ENCODE results near the gene KRTAP10-3. TPM values are rescaled to one million over a fixed set of nuclear protein-coding genes. Genes with fewer than 3 reads are reported as not detected.
"Not testable (repeated sequence)": the region's sequence is repeated elsewhere in the genome, so short reads cannot be mapped to it uniquely, and the experiment has no call there.

Gene KRTAP10-3
- polyA plus RNA-seq, 2 donors: not detected

DNA sequence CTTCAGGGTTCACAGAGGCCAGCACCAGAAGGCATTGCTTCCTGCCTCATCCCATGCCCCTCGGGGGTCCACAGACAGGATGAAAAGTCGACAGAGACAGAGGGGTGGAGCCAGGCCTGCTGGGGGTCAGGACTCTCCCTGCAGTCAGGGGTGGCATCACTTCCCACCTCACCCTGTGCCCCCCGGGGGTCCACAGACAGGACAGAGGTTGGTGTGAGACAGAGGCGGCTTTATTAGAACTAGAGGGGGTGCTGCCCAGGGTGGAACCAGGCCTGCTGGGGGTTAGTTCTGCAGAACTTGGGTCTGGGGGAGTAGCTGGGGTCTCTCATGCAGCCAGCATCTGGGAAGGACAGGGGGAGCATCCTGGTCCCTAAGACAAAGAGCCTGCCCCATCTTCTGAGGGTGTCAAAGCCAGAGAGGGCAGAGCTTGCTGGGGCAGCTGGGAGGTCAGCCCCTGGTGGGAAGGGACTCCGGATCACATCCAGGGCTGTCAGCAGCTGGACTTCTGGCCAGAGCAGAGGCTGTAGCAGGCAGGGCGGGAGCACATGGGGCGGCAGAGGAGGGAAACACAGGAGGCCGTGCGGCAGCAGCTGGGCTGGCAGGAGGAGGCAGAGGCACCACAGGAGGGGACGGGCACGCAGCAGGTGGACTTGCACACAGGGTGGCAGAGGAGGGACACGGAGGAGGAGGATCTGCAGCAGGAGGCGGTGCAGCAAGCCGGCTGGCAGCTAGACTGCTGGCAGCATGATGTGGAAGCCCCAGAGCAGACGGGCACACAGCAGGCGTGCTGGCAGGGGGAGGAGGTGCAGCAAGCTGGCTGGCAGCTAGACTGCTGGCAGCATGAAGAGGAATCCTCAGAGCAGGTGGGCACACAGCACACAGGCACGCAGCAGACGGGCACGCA is 32.6 kb upstream of the KRTAP10-3 start:
- not testable (repeated sequence) for H3K27ac ChIP-seq (ENCODE audit: low read depth in 2 of 2, low read length in 1 of 2); H3K4me1 ChIP-seq (ENCODE audit: control insufficient read depth in 2 of 2, insufficient read depth in 2 of 2, low read length in 1 of 2); H3K4me3 ChIP-seq (ENCODE audit: low read depth in 1 of 2, low read length in 2 of 2); H3K27me3 ChIP-seq (ENCODE audit: control insufficient read depth in 1 of 2, insufficient read depth in 2 of 2, low read length in 2 of 2); H3K36me3 ChIP-seq (ENCODE audit: control insufficient read depth in 2 of 2, insufficient read depth in 2 of 2, low read length in 1 of 2); H3K9me3 ChIP-seq (ENCODE audit: control insufficient read depth in 2 of 2, insufficient read depth in 1 of 2, low read depth in 1 of 2, low read length in 1 of 2)
- WGBS, 2 donors: 46 to 50% methylated on average over 17 to 18 of the region's 19 CpGs

DNA sequence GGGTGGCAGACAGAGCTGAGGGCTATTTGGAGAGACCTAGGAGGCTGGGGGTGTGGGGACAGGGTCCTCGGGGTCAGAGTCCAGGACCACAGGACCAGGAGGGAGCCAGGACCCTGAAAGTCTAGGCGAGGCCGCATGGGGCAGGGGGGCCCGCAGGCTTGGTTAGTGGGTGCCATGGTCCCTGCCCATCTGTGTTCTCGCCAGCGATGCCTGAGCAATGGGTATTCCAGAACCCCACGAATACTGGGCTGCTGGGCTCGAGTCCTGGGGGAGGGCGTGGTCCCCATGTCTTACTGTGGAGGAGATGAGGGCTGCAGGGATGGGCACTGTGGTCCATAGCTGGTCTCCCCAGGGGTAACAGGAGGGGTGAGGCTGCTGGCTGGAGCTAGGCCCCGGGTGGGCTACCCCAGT is 31.7 kb upstream of the KRTAP10-3 start:
- peaks cover 0 to 4% of the 10 kb centered on the region in 2 donors for H3K9me3 ChIP-seq (ENCODE audit: control insufficient read depth in 2 of 2, insufficient read depth in 1 of 2, low read depth in 1 of 2, low read length in 1 of 2)
- no peak overlapping the region for H3K27ac ChIP-seq (ENCODE audit: low read depth in 2 of 2, low read length in 1 of 2)
- WGBS, 2 donors: 74 to 79% methylated on average over 10 of the region's 10 CpGs
- H3K4me3 ChIP-seq (ENCODE audit: low read depth in 1 of 2, low read length in 2 of 2): no peak overlapping the region
- peaks cover 0 to 9% of the 10 kb centered on the region in 2 donors for H3K4me1 ChIP-seq (ENCODE audit: control insufficient read depth in 2 of 2, insufficient read depth in 2 of 2, low read length in 1 of 2)
- peaks cover 0 to 2% of the 10 kb centered on the region in 2 donors for H3K27me3 ChIP-seq (ENCODE audit: control insufficient read depth in 1 of 2, insufficient read depth in 2 of 2, low read length in 2 of 2)
- no peaks in the 10 kb centered on the region for H3K36me3 ChIP-seq (ENCODE audit: control insufficient read depth in 2 of 2, insufficient read depth in 2 of 2, low read length in 1 of 2)

DNA sequence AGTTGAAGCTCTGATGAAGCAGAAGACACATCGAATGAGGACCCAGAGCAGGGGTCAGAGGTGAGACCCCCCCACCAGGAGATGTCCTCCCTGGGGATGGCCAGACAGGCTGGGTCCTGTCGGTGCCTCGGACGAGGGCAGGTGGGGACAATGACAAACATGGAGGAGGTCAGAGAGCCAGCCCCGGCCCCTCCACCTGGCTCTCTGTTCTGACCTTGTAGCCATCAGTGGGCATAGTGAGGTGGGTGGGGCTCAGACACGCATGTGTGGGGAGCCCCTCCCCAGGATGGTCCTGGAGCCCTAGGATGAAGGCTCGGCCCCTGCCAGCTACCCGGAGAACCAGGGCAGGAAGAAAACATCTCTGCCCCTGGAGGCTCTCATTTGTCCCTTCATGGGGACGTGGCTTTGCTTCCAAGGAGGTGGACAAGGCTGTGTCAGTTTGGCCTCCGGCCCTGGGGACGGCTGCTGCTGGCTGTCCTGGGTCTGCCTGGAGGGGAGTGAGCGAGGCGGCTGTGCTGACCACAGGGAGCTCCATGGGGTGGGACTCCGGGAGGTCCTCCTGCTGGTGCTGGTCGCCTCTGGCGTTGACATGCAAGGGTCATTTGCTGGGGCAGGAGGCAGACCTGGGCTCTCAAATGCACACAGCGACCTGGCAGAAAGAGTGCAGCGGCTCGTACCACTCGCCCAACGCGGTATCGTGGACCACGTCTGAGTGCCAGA is 31.2 kb upstream of the KRTAP10-3 start:
- Histone ChIP-seq H3K9me3 (ENCODE audit: control insufficient read depth in 2 of 2, insufficient read depth in 1 of 2, low read depth in 1 of 2, low read length in 1 of 2) (peaks cover 0 to 5% of the 10 kb centered on the region in 2 donors), H3K36me3 (ENCODE audit: control insufficient read depth in 2 of 2, insufficient read depth in 2 of 2, low read length in 1 of 2) (no peaks in the 10 kb centered on the region), H3K4me1 (ENCODE audit: control insufficient read depth in 2 of 2, insufficient read depth in 2 of 2, low read length in 1 of 2) (peaks cover 0 to 9% of the 10 kb centered on the region in 2 donors), H3K4me3 (ENCODE audit: low read depth in 1 of 2, low read length in 2 of 2) (no peak overlapping the region), H3K27me3 (ENCODE audit: control insufficient read depth in 1 of 2, insufficient read depth in 2 of 2, low read length in 2 of 2) (peaks cover 0 to 6% of the 10 kb centered on the region in 2 donors), H3K27ac (ENCODE audit: low read depth in 2 of 2, low read length in 1 of 2) (no peak overlapping the region)
- WGBS, 2 donors: 77 to 80% methylated on average over 24 of the region's 24 CpGs

DNA sequence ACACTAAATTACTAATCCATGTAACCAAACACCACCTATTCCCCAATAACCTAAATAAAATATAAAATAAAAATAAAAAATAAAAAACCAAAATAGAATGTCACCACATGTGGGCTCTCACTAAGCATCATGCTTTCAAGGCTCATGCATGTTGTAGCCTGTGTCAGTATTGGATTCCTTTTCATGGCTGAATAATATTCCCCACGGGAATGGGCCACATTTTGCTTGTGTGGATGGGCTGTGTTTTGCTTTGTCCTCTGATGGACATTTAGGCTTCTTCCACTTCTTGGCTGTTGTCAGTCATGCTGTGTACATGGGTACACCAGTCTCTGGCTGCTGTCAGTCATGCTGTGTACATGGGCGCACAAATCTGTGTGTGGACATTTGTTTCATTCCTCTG is 30.5 kb upstream of the KRTAP10-3 start:
- H3K4me1 ChIP-seq (ENCODE audit: control insufficient read depth in 2 of 2, insufficient read depth in 2 of 2, low read length in 1 of 2): peaks cover 0 to 9% of the 10 kb centered on the region in 2 donors
- H3K36me3 ChIP-seq (ENCODE audit: control insufficient read depth in 2 of 2, insufficient read depth in 2 of 2, low read length in 1 of 2): no peaks in the 10 kb centered on the region
- no peak overlapping the region for H3K27ac ChIP-seq (ENCODE audit: low read depth in 2 of 2, low read length in 1 of 2)
- H3K27me3 ChIP-seq (ENCODE audit: control insufficient read depth in 1 of 2, insufficient read depth in 2 of 2, low read length in 2 of 2): peaks cover 0 to 6% of the 10 kb centered on the region in 2 donors
- no peak overlapping the region for H3K4me3 ChIP-seq (ENCODE audit: low read depth in 1 of 2, low read length in 2 of 2)
- H3K9me3 ChIP-seq (ENCODE audit: control insufficient read depth in 2 of 2, insufficient read depth in 1 of 2, low read depth in 1 of 2, low read length in 1 of 2): peaks cover 0 to 5% of the 10 kb centered on the region in 2 donors
- 92 to 95% methylated on average over 2 of the region's 2 CpGs for WGBS, 2 donors

DNA sequence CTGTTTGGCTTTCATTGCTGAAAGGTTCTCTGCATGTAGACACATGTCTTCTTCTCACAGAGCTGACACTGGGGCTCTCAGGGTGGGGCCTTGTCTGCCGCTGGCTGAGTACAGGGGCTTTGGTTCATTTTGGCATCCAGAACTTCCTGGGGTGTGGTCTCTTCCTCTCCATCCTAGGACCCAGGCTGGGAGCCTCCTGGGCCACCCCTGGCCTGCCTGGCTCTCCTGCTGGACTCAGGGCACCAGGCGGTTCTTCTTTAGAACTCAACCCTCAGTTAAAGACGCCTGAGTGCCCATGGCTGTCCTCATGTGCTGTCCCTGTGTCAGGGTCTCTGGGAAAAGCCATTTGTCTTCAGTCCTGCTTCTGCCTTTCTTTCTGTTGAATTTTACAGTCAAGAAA is 27.3 kb upstream of the KRTAP10-3 start:
- no peaks in the 10 kb centered on the region for H3K4me1 ChIP-seq (ENCODE audit: control insufficient read depth in 2 of 2, insufficient read depth in 2 of 2, low read length in 1 of 2)
- no peak overlapping the region for H3K27ac ChIP-seq (ENCODE audit: low read depth in 2 of 2, low read length in 1 of 2)
- H3K4me3 ChIP-seq (ENCODE audit: low read depth in 1 of 2, low read length in 2 of 2): no peak overlapping the region
- peaks cover 0 to 6% of the 10 kb centered on the region in 2 donors for H3K27me3 ChIP-seq (ENCODE audit: control insufficient read depth in 1 of 2, insufficient read depth in 2 of 2, low read length in 2 of 2)
- peaks cover 0 to 12% of the 10 kb centered on the region in 2 donors for H3K9me3 ChIP-seq (ENCODE audit: control insufficient read depth in 2 of 2, insufficient read depth in 1 of 2, low read depth in 1 of 2, low read length in 1 of 2)
- no peaks in the 10 kb centered on the region for H3K36me3 ChIP-seq (ENCODE audit: control insufficient read depth in 2 of 2, insufficient read depth in 2 of 2, low read length in 1 of 2)
- WGBS, 2 donors: 70 to 76% methylated on average over 3 of the region's 3 CpGs

DNA sequence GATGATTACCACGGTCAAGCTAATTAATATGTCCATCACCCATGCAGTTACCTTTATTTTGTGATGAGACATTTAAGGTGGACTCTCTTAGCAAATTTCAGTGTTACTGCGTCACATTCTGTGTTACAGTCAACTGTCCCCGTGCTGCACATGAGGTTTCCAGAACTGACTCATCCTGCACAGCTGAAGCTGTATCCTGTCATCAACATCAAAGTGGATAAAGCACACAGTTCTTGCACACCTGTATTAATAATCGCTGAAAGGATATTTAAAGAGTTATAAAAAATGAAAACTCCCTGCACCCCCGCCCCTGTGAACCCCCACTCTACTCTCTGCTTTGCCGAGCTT is 25.2 kb upstream of the KRTAP10-3 start:
- no peak overlapping the region for H3K4me3 ChIP-seq (ENCODE audit: low read depth in 1 of 2, low read length in 2 of 2)
- peaks cover 6 to 20% of the 10 kb centered on the region in 2 donors for H3K9me3 ChIP-seq (ENCODE audit: control insufficient read depth in 2 of 2, insufficient read depth in 1 of 2, low read depth in 1 of 2, low read length in 1 of 2)
- H3K27ac ChIP-seq (ENCODE audit: low read depth in 2 of 2, low read length in 1 of 2): no peak overlapping the region
- H3K36me3 ChIP-seq (ENCODE audit: control insufficient read depth in 2 of 2, insufficient read depth in 2 of 2, low read length in 1 of 2): no peaks in the 10 kb centered on the region
- H3K4me1 ChIP-seq (ENCODE audit: control insufficient read depth in 2 of 2, insufficient read depth in 2 of 2, low read length in 1 of 2): no peaks in the 10 kb centered on the region
- H3K27me3 ChIP-seq (ENCODE audit: control insufficient read depth in 1 of 2, insufficient read depth in 2 of 2, low read length in 2 of 2): peaks cover 0 to 6% of the 10 kb centered on the region in 2 donors
- WGBS, 2 donors: 53 to 55% methylated on average over 6 of the region's 6 CpGs

DNA sequence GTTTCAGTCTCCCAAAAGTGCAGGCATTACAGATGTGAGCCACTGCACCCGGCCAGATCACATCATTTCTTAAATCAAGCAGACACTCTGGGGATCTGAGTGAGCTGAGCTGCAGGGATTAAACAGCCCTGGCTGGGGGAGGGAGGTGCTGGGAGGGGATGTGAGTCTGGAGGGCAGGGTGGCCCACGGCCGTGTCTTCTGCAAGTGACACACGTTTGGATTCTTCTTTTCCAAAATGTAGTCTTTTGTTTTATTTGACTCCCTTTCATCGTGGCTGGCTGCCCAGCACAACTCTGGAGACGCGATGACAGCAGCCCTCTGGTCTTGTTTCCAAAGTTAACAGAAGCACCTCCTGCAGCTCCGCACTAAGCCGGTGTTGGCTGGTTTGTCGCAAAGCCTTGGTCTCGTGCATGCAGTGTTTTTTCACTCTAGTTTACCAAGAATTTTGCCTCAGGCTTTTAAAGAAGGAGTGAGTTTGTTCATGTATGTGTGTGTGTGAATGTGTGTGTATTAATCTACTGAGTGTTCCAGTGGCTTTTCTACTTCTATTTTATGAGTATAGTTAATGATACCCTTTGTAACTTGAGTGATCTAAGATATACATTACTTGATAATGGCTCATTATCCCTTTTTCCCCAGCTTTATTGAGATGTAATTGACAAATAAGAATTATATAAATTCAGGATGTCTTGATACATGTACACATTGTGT is 24.6 kb upstream of the KRTAP10-3 start:
- peaks cover 6 to 20% of the 10 kb centered on the region in 2 donors for H3K9me3 ChIP-seq (ENCODE audit: control insufficient read depth in 2 of 2, insufficient read depth in 1 of 2, low read depth in 1 of 2, low read length in 1 of 2)

DNA sequence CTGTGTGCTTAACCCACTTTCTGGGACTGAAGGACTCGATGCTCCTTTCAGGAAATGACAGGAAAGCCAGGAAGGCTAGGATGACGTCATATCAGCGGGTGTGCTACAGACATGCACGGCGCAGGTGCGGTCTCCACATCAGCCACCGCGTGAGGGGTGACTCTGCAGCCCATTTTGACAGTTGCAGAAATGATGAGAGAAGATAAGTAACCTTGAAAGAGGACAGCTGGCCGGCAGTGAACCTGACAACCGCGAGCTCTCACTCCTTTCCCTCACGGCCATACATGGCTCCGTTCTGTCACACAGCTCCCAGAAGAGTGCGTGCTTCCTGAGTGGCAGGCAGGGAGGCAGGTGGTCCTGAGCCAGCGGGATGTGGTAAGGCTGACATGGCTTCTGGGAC is 23.5 kb upstream of the KRTAP10-3 start:
- no peaks in the 10 kb centered on the region for H3K4me1 ChIP-seq (ENCODE audit: control insufficient read depth in 2 of 2, insufficient read depth in 2 of 2, low read length in 1 of 2)
- H3K27me3 ChIP-seq (ENCODE audit: control insufficient read depth in 1 of 2, insufficient read depth in 2 of 2, low read length in 2 of 2): peaks cover 0 to 6% of the 10 kb centered on the region in 2 donors
- peaks cover 9 to 24% of the 10 kb centered on the region in 2 donors for H3K9me3 ChIP-seq (ENCODE audit: control insufficient read depth in 2 of 2, insufficient read depth in 1 of 2, low read depth in 1 of 2, low read length in 1 of 2)
- no peak overlapping the region for H3K4me3 ChIP-seq (ENCODE audit: low read depth in 1 of 2, low read length in 2 of 2)
- 75% methylated on average over 15 of the region's 15 CpGs for WGBS, 2 donors
- H3K27ac ChIP-seq (ENCODE audit: low read depth in 2 of 2, low read length in 1 of 2): no peak overlapping the region
- H3K36me3 ChIP-seq (ENCODE audit: control insufficient read depth in 2 of 2, insufficient read depth in 2 of 2, low read length in 1 of 2): no peaks in the 10 kb centered on the region

More for the DNA sequence above, 24.6 kb upstream of the KRTAP10-3 start:
- H3K4me3 ChIP-seq (ENCODE audit: low read depth in 1 of 2, low read length in 2 of 2): no peak overlapping the region
- H3K27me3 ChIP-seq (ENCODE audit: control insufficient read depth in 1 of 2, insufficient read depth in 2 of 2, low read length in 2 of 2): peaks cover 0 to 6% of the 10 kb centered on the region in 2 donors
- H3K4me1 ChIP-seq (ENCODE audit: control insufficient read depth in 2 of 2, insufficient read depth in 2 of 2, low read length in 1 of 2): no peaks in the 10 kb centered on the region
- H3K36me3 ChIP-seq (ENCODE audit: control insufficient read depth in 2 of 2, insufficient read depth in 2 of 2, low read length in 1 of 2): no peaks in the 10 kb centered on the region
- WGBS, 2 donors: 19 to 28% methylated on average over 11 of the region's 11 CpGs
- no peak overlapping the region for H3K27ac ChIP-seq (ENCODE audit: low read depth in 2 of 2, low read length in 1 of 2)

DNA sequence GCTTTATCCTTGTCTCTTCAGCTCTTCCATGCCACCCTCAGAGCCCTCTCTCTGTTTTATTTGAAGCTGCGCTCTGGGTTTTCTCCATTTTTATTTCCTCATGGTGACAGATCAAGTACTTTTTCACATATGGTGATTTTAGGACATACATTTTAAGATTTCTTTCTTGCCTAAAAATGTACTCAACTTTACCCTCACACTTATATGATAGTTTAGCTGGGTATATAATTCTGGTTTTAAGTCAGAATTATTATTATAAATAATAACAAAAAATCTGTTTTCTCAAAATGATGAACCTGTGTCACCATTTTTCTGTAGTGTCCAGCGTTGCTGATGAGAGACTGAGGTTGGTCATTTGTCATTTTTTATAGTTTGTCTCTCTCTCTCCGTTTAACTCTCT is 22.6 kb upstream of the KRTAP10-3 start:
- Histone ChIP-seq H3K36me3 (ENCODE audit: control insufficient read depth in 2 of 2, insufficient read depth in 2 of 2, low read length in 1 of 2) (no peaks in the 10 kb centered on the region), H3K4me3 (ENCODE audit: low read depth in 1 of 2, low read length in 2 of 2) (no peak overlapping the region), H3K27me3 (ENCODE audit: control insufficient read depth in 1 of 2, insufficient read depth in 2 of 2, low read length in 2 of 2) (peaks cover 0 to 6% of the 10 kb centered on the region in 2 donors), H3K4me1 (ENCODE audit: control insufficient read depth in 2 of 2, insufficient read depth in 2 of 2, low read length in 1 of 2) (no peaks in the 10 kb centered on the region), H3K9me3 (ENCODE audit: control insufficient read depth in 2 of 2, insufficient read depth in 1 of 2, low read depth in 1 of 2, low read length in 1 of 2) (peaks cover 9 to 24% of the 10 kb centered on the region in 2 donors), H3K27ac (ENCODE audit: low read depth in 2 of 2, low read length in 1 of 2) (no peak overlapping the region)
- WGBS, 2 donors: 83 to 92% methylated on average over 3 of the region's 3 CpGs
